Stimulated activated naive CD8-positive, alpha-beta T cell treated with anti-CD3 and anti-CD28 coated beads, Interleukin-15, Interleukin-2, amounts not matched to agents 100 U/mL and 50 U/mL, for 24 hours (primary cell): ENCODE results near the gene STX12.
"Not testable (repeated sequence)": the region's sequence is repeated elsewhere in the genome, so short reads cannot be mapped to it uniquely, and the experiment has no call there.

Experiments used
- ATAC-seq: fragments of 150-1000 bp; cut with Tn5 transposase; one replicate; pipeline ENCODE4 v1.10.0; 2021
- DNase-seq: peaks from one replicate; pipeline ENCODE4 v3.0.0; 2021

The STX12 gene

GRCh38 chr1:27830621-27831440 lies 57.8 kb downstream of the STX12 start, which contains the start of gene PPP1R8:
Gene PPP1R8 (plus strand): TSS chr1:27830782. CDS start chr1:27830836, 54 bp downstream.
- DNase-seq (peak; percentile 92), ATAC-seq (peak; percentile 100)

GRCh38 chr1:27831568-27832410 lies 58.8 kb downstream of the STX12 start:
- no peak for DNase-seq
- ATAC-seq, result no peak

- DNase-seq, result no peak
- ATAC-seq, result no peak
Observed at GRCh38 chr1:27832762-27833161, 59.7 kb downstream of the STX12 start.

GRCh38 chr1:27833470-27833869 lies 60.5 kb downstream of the STX12 start:
- DNase-seq, result no peak
- no peak for ATAC-seq

- ATAC-seq (no peak), DNase-seq (no peak)
Observed at GRCh38 chr1:27835046-27835445, 62.0 kb downstream of the STX12 start.

GRCh38 chr1:27835501-27835900 lies 62.5 kb downstream of the STX12 start:
- DNase-seq (no peak), ATAC-seq (no peak)

- DNase-seq (no peak), ATAC-seq (no peak)
Observed at GRCh38 chr1:27849951-27850350, 76.9 kb downstream of the STX12 start.

GRCh38 chr1:27855085-27855484 lies 82.1 kb downstream of the STX12 start:
- no peak for DNase-seq
- ATAC-seq, result no peak

GRCh38 chr1:27856561-27857343 lies 83.7 kb downstream of the STX12 start:
- ATAC-seq, result no peak

GRCh38 chr1:27857552-27857951 lies 84.5 kb downstream of the STX12 start:
- not testable (repeated sequence) for DNase-seq, ATAC-seq

More at GRCh38 chr1:27856561-27857343, 83.7 kb downstream of the STX12 start:
- DNase-seq, result no peak

GRCh38 chr1:27858072-27858948 lies 85.3 kb downstream of the STX12 start:
- ATAC-seq (peak; percentile 90), DNase-seq (peak; percentile 86)

GRCh38 chr1:27858949-27859576 lies 86.0 kb downstream of the STX12 start:
- no peak for ATAC-seq
- DNase-seq, result no peak

- DNase-seq (no peak), ATAC-seq (no peak)
Observed at GRCh38 chr1:27861436-27861835, 88.4 kb downstream of the STX12 start.

- no peak for ATAC-seq
- no peak for DNase-seq
Observed at GRCh38 chr1:27862004-27862403, 89.0 kb downstream of the STX12 start.

GRCh38 chr1:27862671-27863537 lies 89.9 kb downstream of the STX12 start:
- DNase-seq, result peak; percentile 19
- ATAC-seq, result peak; percentile 56

GRCh38 chr1:27863538-27863915 lies 90.5 kb downstream of the STX12 start:
- DNase-seq (peak; percentile 6), ATAC-seq (no peak)

- ATAC-seq (peak; percentile 68), DNase-seq (peak; percentile 55)
Observed at GRCh38 chr1:27864264-27864895, 91.4 kb downstream of the STX12 start.

GRCh38 chr1:27865821-27866220 lies 92.8 kb downstream of the STX12 start:
- ATAC-seq (no peak), DNase-seq (no peak)

- peak; percentile 26 for DNase-seq
- no peak for ATAC-seq
Observed at GRCh38 chr1:27868556-27868931, 95.5 kb downstream of the STX12 start.
